Measurements from ENCODE around the gene NUTM2F. TPM values are rescaled to one million over a fixed set of nuclear protein-coding genes. Genes with fewer than 3 reads are reported as not detected.

NUTM2F gene
- total and polyA plus RNA-seq, 7 donors: 0.03 TPM; not detected in 6

DNA sequence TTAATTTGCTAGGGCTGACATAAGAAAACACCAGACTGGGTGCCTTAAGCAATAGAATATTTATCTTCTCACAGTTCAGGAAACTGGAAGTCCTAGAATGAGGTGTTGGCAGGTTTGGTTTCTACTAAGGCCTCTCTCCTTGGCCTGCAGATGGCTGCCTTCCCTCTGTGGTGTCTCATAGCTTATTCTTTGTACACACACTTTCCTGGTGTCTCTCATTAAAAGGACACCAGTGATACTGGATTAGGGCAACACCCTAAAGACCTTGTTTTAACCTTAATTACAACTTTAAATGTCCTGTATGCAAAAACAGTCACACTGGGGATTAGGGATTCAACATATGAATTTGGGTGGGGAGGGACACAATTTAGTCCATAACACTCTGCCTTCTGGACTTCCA lies 25.1 kb downstream of the NUTM2F start:
- peaks cover 0 to 5% of the 10 kb centered on the region in 2 donors for H3K36me3 ChIP-seq (ENCODE audit: insufficient read depth in 1 of 2, low read depth in 1 of 2)
- H3K27ac ChIP-seq: no peak overlapping the region
- DNase-seq: no peak
- no peaks in the 10 kb centered on the region for H3K9me3 ChIP-seq
- no peak for ATAC-seq
- TF ChIP-seq, protein P1, sequence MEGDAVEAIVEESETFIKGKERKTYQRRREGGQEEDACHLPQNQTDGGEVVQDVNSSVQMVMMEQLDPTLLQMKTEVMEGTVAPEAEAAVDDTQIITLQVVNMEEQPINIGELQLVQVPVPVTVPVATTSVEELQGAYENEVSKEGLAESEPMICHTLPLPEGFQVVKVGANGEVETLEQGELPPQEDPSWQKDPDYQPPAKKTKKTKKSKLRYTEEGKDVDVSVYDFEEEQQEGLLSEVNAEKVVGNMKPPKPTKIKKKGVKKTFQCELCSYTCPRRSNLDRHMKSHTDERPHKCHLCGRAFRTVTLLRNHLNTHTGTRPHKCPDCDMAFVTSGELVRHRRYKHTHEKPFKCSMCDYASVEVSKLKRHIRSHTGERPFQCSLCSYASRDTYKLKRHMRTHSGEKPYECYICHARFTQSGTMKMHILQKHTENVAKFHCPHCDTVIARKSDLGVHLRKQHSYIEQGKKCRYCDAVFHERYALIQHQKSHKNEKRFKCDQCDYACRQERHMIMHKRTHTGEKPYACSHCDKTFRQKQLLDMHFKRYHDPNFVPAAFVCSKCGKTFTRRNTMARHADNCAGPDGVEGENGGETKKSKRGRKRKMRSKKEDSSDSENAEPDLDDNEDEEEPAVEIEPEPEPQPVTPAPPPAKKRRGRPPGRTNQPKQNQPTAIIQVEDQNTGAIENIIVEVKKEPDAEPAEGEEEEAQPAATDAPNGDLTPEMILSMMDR (IDR thresholded peaks at IDR 0.05): no peak
- intact Hi-C loops (cut with DNase I): no loop called here
- H3K4me3 ChIP-seq: no peak overlapping the region
- no peaks in the 10 kb centered on the region for H3K4me1 ChIP-seq
- no peaks in the 10 kb centered on the region for H3K27me3 ChIP-seq (ENCODE audit: insufficient read depth in 3 of 3, low read length in 2 of 3)

DNA sequence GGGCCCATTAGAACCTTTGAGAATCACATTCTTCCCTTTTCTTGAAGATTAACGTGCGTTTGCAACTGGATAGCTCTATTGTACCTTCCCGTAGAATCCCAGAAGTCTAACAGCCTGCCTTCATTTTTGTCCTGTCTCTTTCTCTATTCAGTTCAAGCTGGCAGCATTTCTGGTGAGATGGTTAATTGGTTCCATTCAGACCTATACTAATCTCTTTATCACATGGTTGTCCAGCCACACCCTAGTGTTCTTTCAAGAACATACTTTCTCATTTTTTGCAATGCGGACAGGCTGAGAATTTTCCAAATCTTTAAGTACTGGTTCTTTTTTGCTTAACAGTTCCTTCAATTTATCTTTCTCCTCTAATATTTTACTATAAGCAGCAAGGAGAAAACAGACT lies 26.0 kb downstream of the NUTM2F start:
- H3K4me3 ChIP-seq: no peak overlapping the region
- ATAC-seq (no peak), DNase-seq (no peak)
- TF ChIP-seq, protein P1 (IDR thresholded peaks at IDR 0.05): no peak
- peaks cover 0 to 5% of the 10 kb centered on the region in 2 donors for H3K36me3 ChIP-seq (ENCODE audit: insufficient read depth in 1 of 2, low read depth in 1 of 2)
- H3K4me1 ChIP-seq: no peaks in the 10 kb centered on the region
- H3K9me3 ChIP-seq: no peaks in the 10 kb centered on the region
- intact Hi-C loops (cut with DNase I): no loop called here
- H3K27ac ChIP-seq: no peak overlapping the region
- WGBS, 3 donors: 86 to 91% (median 86%) methylated on average over 4 of the region's 4 CpGs
- no peaks in the 10 kb centered on the region for H3K27me3 ChIP-seq (ENCODE audit: insufficient read depth in 3 of 3, low read length in 2 of 3)

DNA sequence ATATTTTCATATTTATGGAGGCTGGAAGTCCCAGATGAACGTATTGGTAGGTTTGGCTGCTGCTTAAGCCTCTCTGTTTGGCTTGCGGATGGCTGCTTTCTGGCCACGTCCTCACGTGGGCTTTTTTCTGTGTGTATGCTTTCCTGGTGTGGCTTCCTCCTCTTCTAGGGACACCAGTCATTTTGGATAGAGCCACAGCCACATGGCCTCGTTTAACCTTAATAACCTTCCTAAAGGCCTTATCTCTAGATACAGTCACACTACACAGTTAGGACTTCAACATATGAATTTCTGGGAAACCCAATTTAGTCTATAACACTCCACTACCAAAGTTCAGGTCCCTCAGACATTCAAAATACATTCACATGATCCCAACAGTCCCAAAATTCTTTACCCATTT lies 26.9 kb downstream of the NUTM2F start:
- Histone ChIP-seq H3K4me3 (no peak overlapping the region), H3K9me3 (no peaks in the 10 kb centered on the region), H3K4me1 (no peaks in the 10 kb centered on the region), H3K27me3 (ENCODE audit: insufficient read depth in 3 of 3, low read length in 2 of 3) (no peaks in the 10 kb centered on the region), H3K27ac (no peak overlapping the region), H3K36me3 (ENCODE audit: insufficient read depth in 1 of 2, low read depth in 1 of 2) (peaks cover 0 to 5% of the 10 kb centered on the region in 2 donors)
- 88 to 95% (median 94%) methylated on average over 5 of the region's 5 CpGs for WGBS, 3 donors
- intact Hi-C loops (cut with DNase I): no loop called here
- TF ChIP-seq, protein P1 (IDR thresholded peaks at IDR 0.05): no peak
- ATAC-seq (no peak), DNase-seq (no peak)

DNA sequence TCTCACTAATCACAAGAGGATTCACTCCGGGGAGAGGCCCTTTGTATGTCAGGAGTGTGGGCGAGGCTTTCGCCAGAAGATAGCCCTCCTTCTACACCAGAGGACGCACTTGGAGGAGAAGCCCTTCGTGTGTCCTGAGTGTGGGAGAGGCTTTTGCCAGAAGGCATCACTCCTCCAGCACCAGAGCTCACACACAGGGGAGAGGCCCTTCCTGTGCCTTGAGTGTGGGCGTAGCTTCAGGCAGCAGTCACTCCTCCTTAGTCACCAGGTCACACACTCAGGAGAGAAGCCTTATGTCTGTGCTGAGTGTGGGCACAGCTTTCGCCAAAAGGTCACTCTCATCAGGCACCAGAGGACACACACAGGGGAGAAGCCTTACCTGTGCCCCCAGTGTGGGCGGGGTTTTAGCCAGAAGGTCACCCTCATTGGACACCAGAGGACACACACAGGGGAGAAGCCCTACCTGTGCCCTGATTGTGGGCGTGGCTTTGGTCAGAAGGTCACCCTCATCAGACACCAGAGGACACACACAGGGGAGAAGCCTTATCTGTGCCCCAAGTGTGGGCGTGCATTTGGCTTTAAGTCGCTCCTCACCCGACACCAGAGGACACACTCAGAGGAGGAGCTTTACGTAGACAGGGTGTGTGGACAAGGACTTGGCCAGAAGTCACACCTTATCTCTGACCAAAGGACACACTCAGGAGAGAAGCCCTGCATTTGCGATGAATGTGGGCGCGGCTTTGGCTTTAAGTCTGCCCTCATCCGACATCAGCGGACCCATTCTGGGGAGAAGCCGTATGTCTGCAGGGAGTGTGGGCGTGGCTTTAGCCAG lies 27.8 kb downstream of the NUTM2F start:
- WGBS, 3 donors: 96 to 98% (median 97%) methylated on average over 20 of the region's 20 CpGs
- no peak overlapping the region for H3K4me3 ChIP-seq
- H3K4me1 ChIP-seq: no peaks in the 10 kb centered on the region
- peaks cover 0 to 5% of the 10 kb centered on the region in 2 donors for H3K36me3 ChIP-seq (ENCODE audit: insufficient read depth in 1 of 2, low read depth in 1 of 2)
- no peak overlapping the region for H3K27ac ChIP-seq
- H3K27me3 ChIP-seq (ENCODE audit: insufficient read depth in 3 of 3, low read length in 2 of 3): no peaks in the 10 kb centered on the region
- DNase-seq: no peak
- intact Hi-C loops (cut with DNase I): no loop called here
- TF ChIP-seq, protein P1 (IDR thresholded peaks at IDR 0.05): no peak
- no peaks in the 10 kb centered on the region for H3K9me3 ChIP-seq
- no peak for ATAC-seq

Data from psoas muscle (tissue), 8 donors.